ENCODE measurements around the gene TESK2.

The TESK2 gene

DNA sequence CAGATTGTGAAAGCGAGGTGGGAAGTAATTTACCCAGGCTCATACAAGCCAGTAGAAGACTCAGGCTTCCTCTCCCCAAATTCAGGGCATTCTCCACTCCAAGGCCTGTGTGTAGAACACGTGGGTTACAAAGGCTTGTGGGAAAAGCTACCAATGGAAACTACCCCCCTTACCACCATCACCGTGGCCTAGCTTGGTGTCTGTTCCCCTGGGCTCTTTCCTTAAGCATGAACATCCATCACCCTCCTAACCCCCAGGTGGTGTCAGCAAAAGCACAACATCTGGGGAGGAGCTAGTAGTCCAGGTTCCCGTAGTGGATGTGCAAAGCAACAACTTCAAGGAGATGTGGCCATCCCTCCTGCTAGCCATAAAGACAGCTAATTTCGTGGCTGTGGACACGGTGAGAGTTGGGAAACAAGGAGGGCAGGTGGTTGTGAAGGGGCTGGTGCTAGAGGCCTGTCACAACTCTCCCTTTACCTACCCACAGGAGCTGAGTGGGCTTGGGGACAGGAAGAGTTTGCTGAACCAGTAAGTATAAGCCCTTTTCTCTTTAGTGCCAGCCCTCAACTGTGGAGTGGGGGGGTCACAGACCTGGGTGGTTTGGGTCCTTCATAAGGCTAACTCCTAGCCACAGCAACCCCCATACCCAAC lies 150.0 kb downstream of the TESK2 start:
- no peak for DNase-seq (ENCODE audit: low spot score)
- TF ChIP-seq, protein P1, sequence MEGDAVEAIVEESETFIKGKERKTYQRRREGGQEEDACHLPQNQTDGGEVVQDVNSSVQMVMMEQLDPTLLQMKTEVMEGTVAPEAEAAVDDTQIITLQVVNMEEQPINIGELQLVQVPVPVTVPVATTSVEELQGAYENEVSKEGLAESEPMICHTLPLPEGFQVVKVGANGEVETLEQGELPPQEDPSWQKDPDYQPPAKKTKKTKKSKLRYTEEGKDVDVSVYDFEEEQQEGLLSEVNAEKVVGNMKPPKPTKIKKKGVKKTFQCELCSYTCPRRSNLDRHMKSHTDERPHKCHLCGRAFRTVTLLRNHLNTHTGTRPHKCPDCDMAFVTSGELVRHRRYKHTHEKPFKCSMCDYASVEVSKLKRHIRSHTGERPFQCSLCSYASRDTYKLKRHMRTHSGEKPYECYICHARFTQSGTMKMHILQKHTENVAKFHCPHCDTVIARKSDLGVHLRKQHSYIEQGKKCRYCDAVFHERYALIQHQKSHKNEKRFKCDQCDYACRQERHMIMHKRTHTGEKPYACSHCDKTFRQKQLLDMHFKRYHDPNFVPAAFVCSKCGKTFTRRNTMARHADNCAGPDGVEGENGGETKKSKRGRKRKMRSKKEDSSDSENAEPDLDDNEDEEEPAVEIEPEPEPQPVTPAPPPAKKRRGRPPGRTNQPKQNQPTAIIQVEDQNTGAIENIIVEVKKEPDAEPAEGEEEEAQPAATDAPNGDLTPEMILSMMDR (IDR thresholded peaks at IDR 0.05; ENCODE audit: extremely low read depth, insufficient read depth, missing control alignments) = no peak
- in situ Hi-C loops (cut with MboI; ENCODE audit: low pct_unique_long_range_greater_than_20kb, low sequenced_read_pairs, unreplicated experiment) = no loop called here

DNA sequence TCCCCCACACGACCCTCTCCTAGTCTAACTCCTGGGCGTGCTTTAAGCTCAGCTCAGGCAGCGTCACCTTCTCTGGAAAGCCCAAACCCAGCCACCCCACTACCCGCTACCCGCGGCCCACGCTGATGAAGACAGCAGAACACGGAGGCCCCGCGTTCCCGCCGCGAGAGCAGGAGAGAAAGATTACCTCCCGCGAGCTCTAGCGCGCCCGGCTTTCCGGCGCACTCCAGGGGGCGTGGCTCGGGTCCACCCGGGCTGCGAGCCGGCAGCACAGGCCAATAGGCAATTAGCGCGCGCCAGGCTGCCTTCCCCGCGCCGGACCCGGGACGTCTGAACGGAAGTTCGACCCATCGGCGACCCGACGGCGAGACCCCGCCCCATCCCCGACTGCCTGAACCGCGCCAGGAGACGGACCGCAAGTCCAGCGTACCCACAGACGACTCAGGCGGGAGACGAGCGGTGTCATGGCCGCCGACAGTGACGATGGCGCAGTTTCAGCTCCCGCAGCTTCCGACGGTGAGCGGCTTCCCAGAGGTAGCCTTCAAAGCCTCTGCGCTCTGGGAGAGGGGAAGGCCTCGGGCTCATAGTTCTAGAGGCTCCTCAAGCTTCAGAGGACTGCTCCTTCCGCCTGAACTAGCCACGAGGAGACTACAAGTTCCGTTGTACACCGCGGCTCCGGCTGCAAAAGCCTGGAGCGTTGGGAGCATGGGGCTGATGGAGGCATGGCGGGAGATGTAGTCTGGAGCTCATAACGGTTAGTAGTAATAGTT lies 151.0 kb downstream of the TESK2 start, which contains the start of the genes MUTYH and TOE1:
MUTYH (minus strand) TSS at position 652 of the 770 bp plus-strand sequence. CDS start 5,935 bp downstream, outside the sequence.
TOE1 (plus strand) TSS at position 382 of the 770 bp plus-strand sequence; CDS start at position 465, 83 bp downstream.
- TF ChIP-seq, protein P1 (IDR thresholded peaks at IDR 0.05; ENCODE audit: extremely low read depth, insufficient read depth, missing control alignments) = no peak
- in situ Hi-C loops (cut with MboI; ENCODE audit: low pct_unique_long_range_greater_than_20kb, low sequenced_read_pairs, unreplicated experiment) = no loop called here
- DNase-seq (ENCODE audit: low spot score) = peak; percentile 94

DNA sequence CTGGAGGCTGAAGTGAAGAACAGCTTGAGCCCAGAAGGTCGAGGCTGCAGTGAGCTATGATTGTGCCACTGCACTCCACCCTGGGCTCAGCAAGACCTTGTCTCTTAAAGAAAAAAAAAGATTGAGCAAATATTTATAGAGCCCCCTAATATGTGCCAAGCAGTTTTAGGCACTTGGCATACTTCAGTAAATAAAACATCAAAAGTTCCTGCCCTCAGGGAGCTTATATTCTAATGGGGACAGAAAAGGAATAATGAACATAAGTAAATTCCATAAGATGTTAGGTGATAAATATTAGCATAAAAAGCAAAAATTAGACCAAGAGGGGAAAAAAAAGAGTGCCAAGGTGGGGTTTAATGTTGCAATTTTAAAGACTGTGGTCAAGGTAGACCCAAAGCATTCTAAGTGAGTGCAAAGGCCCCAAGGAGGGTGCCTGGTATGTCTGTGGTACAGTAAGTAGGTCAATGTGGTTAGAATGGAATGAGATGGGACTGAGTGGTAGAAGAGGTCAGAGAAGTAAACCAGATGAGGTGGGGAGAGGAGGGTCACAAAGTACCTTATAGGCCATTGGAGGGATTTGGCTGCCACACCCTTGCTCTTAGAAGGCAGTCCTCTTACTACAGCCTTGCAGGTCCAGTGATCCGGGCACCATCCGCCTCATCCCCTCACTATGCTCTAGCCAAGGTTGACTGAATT lies 153.2 kb downstream of the TESK2 start:
- no peak for DNase-seq (ENCODE audit: low spot score)
- in situ Hi-C loops (cut with MboI; ENCODE audit: low pct_unique_long_range_greater_than_20kb, low sequenced_read_pairs, unreplicated experiment) = no loop called here

DNA sequence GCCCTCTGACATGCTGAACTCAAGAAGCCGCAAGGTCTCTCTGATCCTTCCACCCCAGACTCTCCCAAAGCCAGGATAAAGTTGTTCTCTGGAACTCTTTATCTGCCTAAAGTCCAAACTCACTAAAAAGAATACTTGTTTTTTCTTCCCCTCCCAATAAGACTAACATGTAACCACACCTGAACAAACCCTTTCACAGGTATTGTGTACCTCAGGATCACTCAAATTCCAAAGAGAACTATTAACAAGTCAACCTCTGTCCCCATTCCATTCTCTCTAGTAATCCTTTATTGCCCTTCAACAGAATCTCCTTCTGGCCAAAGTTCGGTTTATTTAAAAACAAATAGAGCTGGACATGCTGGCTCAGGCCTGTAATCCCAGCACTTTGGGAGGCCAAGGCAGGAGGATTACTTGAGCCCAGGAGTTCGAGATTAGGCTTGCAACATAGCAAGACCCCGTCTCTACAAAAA lies 155.1 kb downstream of the TESK2 start:
- in situ Hi-C loops (cut with MboI; ENCODE audit: low pct_unique_long_range_greater_than_20kb, low sequenced_read_pairs, unreplicated experiment) = no loop called here
- no peak for DNase-seq (ENCODE audit: low spot score)
- TF ChIP-seq, protein P1 (IDR thresholded peaks at IDR 0.05; ENCODE audit: extremely low read depth, insufficient read depth, missing control alignments) = no peak

More for the DNA sequence above, 153.2 kb downstream of the TESK2 start:
- TF ChIP-seq, protein P1 (IDR thresholded peaks at IDR 0.05; ENCODE audit: extremely low read depth, insufficient read depth, missing control alignments) = no peak

DNA sequence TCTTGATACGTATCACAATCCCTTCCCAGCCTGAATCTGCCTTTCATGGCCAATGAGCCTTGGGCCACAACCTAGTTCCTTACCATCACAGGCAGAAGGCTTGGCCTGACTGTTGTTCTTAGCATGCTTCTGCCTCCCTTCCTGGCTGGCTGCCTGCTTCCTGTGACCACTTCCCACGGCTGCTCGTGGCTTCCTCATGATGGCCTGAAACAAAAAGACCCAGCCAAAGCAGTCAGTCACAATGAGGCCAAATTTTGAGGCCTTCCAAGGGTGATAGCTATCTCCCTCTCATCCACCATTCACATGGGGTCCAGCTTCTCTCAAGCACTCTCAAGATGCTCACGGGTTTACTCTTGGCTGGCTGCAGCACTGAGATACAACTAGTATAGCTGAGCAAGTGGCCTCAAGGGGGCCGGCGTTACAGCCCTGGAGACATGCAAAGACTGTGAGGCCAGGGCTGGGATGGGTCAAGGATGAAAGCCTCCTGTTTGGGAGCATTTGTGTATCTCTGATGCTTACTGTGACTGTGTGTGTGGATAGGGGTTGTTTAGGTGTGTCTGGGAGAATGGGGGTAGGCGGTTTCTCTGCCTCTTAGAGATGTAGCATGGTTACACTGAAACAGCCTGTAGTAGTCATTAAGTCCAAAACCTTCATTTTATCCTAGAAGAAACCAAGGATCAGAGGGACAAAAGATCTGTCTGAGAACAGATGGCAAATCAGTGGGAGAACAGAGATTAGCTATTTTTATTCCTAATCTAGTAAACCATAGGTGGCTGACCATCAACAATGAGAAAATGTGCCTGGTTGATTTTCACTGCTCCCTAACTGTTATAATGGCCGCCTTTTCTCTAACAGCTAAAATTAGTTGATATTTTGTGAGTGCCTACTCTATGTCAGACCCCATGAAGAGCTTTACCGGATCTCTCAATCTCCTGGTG lies 156.4 kb downstream of the TESK2 start:
- in situ Hi-C loops (cut with MboI; ENCODE audit: low pct_unique_long_range_greater_than_20kb, low sequenced_read_pairs, unreplicated experiment) = no loop called here
- no peak for DNase-seq (ENCODE audit: low spot score)
- TF ChIP-seq, protein P1 (IDR thresholded peaks at IDR 0.05; ENCODE audit: extremely low read depth, insufficient read depth, missing control alignments) = no peak
